ENCODE results near the gene SH3RF1. TPM values are rescaled to one million over a fixed set of nuclear protein-coding genes. Genes with fewer than 3 reads are reported as not detected.

Gene SH3RF1
- total and polyA plus RNA-seq, 2 of the 13 experiments (the other 11 are each of a cell fraction or from before 2014, with no cell fraction given) = 3.1 to 3.2 TPM

DNA sequence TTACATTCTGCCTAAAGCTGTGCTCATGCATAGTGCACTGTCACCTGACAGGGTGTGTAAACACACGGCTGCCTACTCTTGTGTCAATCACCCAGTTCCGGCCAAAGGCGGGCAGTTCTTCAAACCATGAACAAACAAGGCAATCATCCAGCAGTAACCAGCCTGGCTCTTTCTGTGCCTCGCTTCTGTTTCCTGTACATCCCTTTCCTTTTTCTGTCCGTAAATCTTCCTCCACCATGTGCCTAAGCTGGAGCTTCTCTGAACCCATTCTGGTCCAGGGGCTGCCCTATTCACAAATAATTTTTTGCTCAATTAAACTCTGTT is 199.9 kb downstream of the SH3RF1 start (continued):
- TF ChIP-seq DR1 (CRISPR knock-in tag; IDR thresholded peaks at IDR 0.05) (no peak), ZNF891 (CRISPR knock-in tag; IDR thresholded peaks at IDR 0.05) (no peak), POLR2G (IDR thresholded peaks at IDR 0.05; ENCODE audit: low read depth, low read length) (peak; percentile 59), ZGPAT (CRISPR knock-in tag; IDR thresholded peaks at IDR 0.05) (peak; percentile 69), RCOR2 (CRISPR knock-in tag; IDR thresholded peaks at IDR 0.05) (peak; percentile 62; the same call in 1 of the 2 replicates), SP4 (CRISPR knock-in tag; IDR thresholded peaks at IDR 0.05) (peak; percentile 59; the same call in 1 of the 2 replicates), ZNF790 (CRISPR knock-in tag; IDR thresholded peaks at IDR 0.05; ENCODE audit: borderline replicate concordance) (no peak), BRCA1 (CRISPR knock-in tag; IDR thresholded peaks at IDR 0.05) (no peak), ARNTL (CRISPR knock-in tag; IDR thresholded peaks at IDR 0.05) (no peak), ZNF563 (CRISPR knock-in tag; IDR thresholded peaks at IDR 0.05) (no peak), HIVEP1 (CRISPR knock-in tag; IDR thresholded peaks at IDR 0.05) (no peak), NRL (CRISPR knock-in tag; IDR thresholded peaks at IDR 0.05; ENCODE audit: borderline replicate concordance) (no peak), KLF16 (CRISPR knock-in tag; IDR thresholded peaks at IDR 0.05) (peak in 1 of 2 experiments; percentile 84; a peak in 2 of 4 replicates), FOXJ3 (CRISPR knock-in tag; IDR thresholded peaks at IDR 0.05; ENCODE audit: borderline replicate concordance) (peak; percentile 65; the same call in 1 of the 2 replicates)
- TF ChIP-seq, protein P1, sequence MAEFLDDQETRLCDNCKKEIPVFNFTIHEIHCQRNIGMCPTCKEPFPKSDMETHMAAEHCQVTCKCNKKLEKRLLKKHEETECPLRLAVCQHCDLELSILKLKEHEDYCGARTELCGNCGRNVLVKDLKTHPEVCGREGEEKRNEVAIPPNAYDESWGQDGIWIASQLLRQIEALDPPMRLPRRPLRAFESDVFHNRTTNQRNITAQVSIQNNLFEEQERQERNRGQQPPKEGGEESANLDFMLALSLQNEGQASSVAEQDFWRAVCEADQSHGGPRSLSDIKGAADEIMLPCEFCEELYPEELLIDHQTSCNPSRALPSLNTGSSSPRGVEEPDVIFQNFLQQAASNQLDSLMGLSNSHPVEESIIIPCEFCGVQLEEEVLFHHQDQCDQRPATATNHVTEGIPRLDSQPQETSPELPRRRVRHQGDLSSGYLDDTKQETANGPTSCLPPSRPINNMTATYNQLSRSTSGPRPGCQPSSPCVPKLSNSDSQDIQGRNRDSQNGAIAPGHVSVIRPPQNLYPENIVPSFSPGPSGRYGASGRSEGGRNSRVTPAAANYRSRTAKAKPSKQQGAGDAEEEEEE (CRISPR knock-in tag; IDR thresholded peaks at IDR 0.05; ENCODE audit: borderline replicate concordance) = no peak
- TF ChIP-seq, protein P2, sequence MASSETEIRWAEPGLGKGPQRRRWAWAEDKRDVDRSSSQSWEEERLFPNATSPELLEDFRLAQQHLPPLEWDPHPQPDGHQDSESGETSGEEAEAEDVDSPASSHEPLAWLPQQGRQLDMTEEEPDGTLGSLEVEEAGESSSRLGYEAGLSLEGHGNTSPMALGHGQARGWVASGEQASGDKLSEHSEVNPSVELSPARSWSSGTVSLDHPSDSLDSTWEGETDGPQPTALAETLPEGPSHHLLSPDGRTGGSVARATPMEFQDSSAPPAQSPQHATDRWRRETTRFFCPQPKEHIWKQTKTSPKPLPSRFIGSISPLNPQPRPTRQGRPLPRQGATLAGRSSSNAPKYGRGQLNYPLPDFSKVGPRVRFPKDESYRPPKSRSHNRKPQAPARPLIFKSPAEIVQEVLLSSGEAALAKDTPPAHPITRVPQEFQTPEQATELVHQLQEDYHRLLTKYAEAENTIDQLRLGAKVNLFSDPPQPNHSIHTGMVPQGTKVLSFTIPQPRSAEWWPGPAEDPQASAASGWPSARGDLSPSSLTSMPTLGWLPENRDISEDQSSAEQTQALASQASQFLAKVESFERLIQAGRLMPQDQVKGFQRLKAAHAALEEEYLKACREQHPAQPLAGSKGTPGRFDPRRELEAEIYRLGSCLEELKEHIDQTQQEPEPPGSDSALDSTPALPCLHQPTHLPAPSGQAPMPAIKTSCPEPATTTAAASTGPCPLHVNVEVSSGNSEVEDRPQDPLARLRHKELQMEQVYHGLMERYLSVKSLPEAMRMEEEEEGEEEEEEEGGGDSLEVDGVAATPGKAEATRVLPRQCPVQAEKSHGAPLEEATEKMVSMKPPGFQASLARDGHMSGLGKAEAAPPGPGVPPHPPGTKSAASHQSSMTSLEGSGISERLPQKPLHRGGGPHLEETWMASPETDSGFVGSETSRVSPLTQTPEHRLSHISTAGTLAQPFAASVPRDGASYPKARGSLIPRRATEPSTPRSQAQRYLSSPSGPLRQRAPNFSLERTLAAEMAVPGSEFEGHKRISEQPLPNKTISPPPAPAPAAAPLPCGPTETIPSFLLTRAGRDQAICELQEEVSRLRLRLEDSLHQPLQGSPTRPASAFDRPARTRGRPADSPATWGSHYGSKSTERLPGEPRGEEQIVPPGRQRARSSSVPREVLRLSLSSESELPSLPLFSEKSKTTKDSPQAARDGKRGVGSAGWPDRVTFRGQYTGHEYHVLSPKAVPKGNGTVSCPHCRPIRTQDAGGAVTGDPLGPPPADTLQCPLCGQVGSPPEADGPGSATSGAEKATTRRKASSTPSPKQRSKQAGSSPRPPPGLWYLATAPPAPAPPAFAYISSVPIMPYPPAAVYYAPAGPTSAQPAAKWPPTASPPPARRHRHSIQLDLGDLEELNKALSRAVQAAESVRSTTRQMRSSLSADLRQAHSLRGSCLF (CRISPR knock-in tag; IDR thresholded peaks at IDR 0.05; ENCODE audit: borderline replicate concordance) = no peak
- TF ChIP-seq, protein P3, sequence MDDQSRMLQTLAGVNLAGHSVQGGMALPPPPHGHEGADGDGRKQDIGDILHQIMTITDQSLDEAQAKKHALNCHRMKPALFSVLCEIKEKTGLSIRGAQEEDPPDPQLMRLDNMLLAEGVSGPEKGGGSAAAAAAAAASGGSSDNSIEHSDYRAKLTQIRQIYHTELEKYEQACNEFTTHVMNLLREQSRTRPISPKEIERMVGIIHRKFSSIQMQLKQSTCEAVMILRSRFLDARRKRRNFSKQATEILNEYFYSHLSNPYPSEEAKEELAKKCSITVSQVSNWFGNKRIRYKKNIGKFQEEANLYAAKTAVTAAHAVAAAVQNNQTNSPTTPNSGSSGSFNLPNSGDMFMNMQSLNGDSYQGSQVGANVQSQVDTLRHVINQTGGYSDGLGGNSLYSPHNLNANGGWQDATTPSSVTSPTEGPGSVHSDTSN (CRISPR knock-in tag; IDR thresholded peaks at IDR 0.05; ENCODE audit: borderline replicate concordance) = 0 out of 2 replicates have a peak, but pooled peaks have one; percentile 24

All from HepG2 (cell line).